ENCODE results near the gene CCL17. TPM values are rescaled to one million over a fixed set of nuclear protein-coding genes. Genes with fewer than 3 reads are reported as not detected.
A peak's percentile ranks its signal among the peaks of the same experiment; 100 is the strongest.

CCL17 gene
- total RNA-seq, 2 experiments from 2014 or later, result not detected

DNA sequence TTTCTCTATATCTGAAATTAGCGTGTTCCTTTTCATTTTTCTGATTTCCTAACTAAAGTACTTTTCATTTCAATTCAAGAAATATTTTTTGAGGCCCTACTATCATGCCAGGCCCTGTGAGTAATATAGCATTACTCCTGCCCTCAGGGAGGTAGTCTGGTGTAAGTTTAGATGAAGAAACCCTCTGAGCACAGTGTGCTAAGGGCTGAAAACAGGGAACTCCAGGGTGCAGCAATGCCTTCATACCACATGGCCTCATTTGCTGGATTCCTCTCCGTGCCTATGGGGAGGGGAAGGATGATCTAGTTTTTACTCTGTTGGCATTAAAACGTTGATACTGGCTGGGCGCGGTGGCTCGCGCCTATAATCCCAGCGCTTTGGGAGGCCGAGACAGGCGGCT is 47.5 kb downstream of the CCL17 start:
- no peaks in the 10 kb centered on the region for H3K9me3 Mint-ChIP-seq
- intact Hi-C loops (cut with micrococcal nuclease), result no loop called here
- DNase-seq, result no peak
- H3K4me3 Mint-ChIP-seq, result no peak overlapping the region
- no peak overlapping the region for H3K27ac Mint-ChIP-seq
- H3K4me1 Mint-ChIP-seq (ENCODE audit: low read depth), result peaks cover 17% of the 10 kb centered on the region
- peaks cover 22% of the 10 kb centered on the region for H3K36me3 Mint-ChIP-seq (ENCODE audit: low read depth)
- no peaks in the 10 kb centered on the region for H3K27me3 Mint-ChIP-seq (ENCODE audit: low read depth)
- CTCF ChIA-PET, result interaction anchor here (0.9 kb wide), 1 partner anchor 10 kb away, joined by 3 read pairs; the partner anchor contains the start of gene POLR2C

DNA sequence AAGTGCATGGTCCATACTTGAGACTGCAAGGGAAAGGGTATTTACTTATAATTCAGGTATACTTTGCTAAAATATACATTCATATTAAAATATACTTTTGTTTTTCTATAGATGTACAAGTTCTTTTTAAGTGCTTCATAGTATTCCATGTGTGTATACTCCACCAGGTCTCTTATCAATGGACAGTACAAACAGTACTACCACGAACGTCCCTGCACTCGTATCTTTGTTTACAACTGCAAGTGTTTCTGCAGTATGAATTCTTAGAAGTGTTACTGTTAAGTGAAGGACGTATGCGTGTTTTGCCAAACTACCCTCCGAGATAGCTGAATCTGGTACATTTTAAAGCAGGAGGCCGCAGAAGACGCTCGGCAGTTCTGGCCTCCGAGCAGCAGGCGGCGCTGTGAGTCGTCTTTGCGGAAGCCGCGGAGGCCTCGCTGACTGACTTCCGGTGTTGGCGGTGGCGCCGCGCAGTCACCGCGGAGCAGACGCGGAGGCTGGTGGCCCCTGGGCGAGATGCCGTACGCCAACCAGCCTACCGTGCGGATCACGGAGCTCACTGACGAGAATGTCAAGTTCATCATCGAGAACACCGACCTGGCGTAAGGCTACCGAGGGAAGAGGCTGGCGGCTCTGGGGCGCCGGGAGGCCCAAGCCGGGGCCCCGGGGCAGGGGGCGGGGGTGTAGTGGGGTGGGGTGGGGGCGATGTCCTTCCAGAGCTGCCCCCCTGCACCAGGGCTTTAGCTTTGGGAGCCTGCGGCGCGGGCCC is 57.8 kb downstream of the CCL17 start, which contains the start of gene POLR2C:
POLR2C (plus strand) TSS at position 471 of the 769 bp plus-strand sequence; CDS start at position 517, 46 bp downstream.
- intact Hi-C loops (cut with micrococcal nuclease), result loop anchor here (1.0 to 10.0 kb wide), 7 partner anchors 15 to 542 kb away; partner anchors contain the start of genes CIAPIN1, COQ9, DOK4 and KATNB1
- H3K4me1 Mint-ChIP-seq (ENCODE audit: low read depth), result peaks cover 30% of the 10 kb centered on the region
- H3K27ac Mint-ChIP-seq, result peak within 1 kb of the TSS; percentile 99
- peak; percentile 95 for DNase-seq
- H3K4me3 Mint-ChIP-seq, result peak within 1 kb of the TSS; percentile 100
- no peaks in the 10 kb centered on the region for H3K9me3 Mint-ChIP-seq
- H3K36me3 Mint-ChIP-seq (ENCODE audit: low read depth), result peaks cover 12% of the 10 kb centered on the region
- no peaks in the 10 kb centered on the region for H3K27me3 Mint-ChIP-seq (ENCODE audit: low read depth)
- CTCF ChIA-PET, result interaction anchor here (0.7 to 7.8 kb wide), 17 partner anchors 11 to 400 kb away, joined by 3 to 63 read pairs (median 4); partner anchors contain the start of genes ADGRG5, CCDC102A, CIAPIN1 and COQ9

DNA sequence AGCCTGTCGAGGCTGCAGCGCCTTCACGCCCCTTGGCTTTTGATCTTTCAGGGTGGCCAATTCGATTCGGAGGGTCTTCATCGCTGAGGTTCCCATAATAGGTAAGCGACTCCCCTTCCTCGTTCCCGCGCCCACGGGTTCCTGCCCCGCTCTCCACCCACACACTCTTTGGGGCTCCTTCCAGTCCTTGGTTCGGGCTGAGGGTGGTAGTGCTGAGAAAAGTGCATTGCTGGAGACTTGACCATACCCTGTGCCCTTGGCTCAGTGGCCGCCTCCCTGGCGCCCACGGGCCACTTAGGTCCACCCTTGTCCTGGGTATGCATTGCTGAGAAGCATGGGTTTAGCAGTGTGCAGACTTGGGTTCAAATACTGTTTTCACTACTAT is 58.4 kb downstream of the CCL17 start:
- no peak for DNase-seq
- intact Hi-C loops (cut with micrococcal nuclease), result loop anchor here (1.0 to 10.0 kb wide), 7 partner anchors 16 to 542 kb away; partner anchors contain the start of genes CIAPIN1, COQ9, DOK4 and KATNB1
- CTCF ChIA-PET, result interaction anchor here (0.7 to 7.8 kb wide), 13 partner anchors 11 to 329 kb away, joined by 3 to 63 read pairs (median 4); partner anchors contain the start of genes CIAPIN1 and COQ9
- Mint-ChIP-seq H3K9me3 (no peaks in the 10 kb centered on the region), H3K4me3 (peak overlapping the region; percentile 100), H3K4me1 (ENCODE audit: low read depth) (peaks cover 30% of the 10 kb centered on the region), H3K27me3 (ENCODE audit: low read depth) (no peaks in the 10 kb centered on the region), H3K27ac (peak overlapping the region; percentile 99), H3K36me3 (ENCODE audit: low read depth) (peaks cover 12% of the 10 kb centered on the region)

DNA sequence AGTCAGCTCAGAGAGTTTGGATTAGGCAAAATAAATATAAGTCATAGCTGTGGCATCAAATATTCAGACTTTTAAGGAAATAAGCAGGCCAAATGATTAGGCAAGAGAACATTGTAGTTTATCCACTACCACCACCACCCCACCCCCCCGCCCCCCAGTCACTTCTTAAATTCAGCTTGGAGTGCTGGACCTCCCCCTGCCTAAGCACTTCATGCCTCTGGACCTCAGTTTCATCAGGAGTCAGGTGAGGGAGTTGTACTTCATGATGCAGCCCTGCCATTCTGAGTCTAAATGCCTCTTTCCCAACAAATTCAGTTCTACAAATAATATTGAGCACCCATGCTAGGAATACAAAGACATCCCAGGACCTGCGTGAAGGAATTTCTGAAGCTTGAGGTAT is 60.0 kb downstream of the CCL17 start:
- Mint-ChIP-seq H3K36me3 (ENCODE audit: low read depth) (peaks cover 16% of the 10 kb centered on the region), H3K4me3 (no peak overlapping the region), H3K27me3 (ENCODE audit: low read depth) (no peaks in the 10 kb centered on the region), H3K4me1 (ENCODE audit: low read depth) (peaks cover 30% of the 10 kb centered on the region), H3K9me3 (no peaks in the 10 kb centered on the region), H3K27ac (no peak overlapping the region)
- intact Hi-C loops (cut with micrococcal nuclease), result loop anchor here (5.0 to 10.0 kb wide), 2 partner anchors 273 to 540 kb away; partner anchors contain the start of genes KATNB1, USB1 and ZNF319
- no peak for DNase-seq
- CTCF ChIA-PET, result interaction anchor here (1.0 to 7.8 kb wide), 5 partner anchors 9 to 57 kb away, joined by 3 to 63 read pairs (median 4); partner anchors contain the start of genes CIAPIN1 and COQ9

Other genes with a start within 250 kb of the CCL17 start
- 100 to 1,000 TPM; 106 to 110 TPM for gene PSME3IP1, start 218.7 kb upstream of the CCL17 start, total RNA-seq
- gene RSPRY1, start 218.4 kb upstream of the CCL17 start, total RNA-seq, result 10 to 100 TPM; 25.7 to 28.7 TPM
- 10 to 100 TPM; 11.0 to 11.2 TPM for gene ARL2BP, start 159.5 kb upstream of the CCL17 start, total RNA-seq
- gene PLLP, start 120.1 kb upstream of the CCL17 start, total RNA-seq, result under 1 TPM; 0.25 to 0.41 TPM
- gene CCL22, start 46.0 kb upstream of the CCL17 start, total RNA-seq, result 1 to 10 TPM in 1 of 2 experiments, under 1 TPM in 1; 0.72 to 1.0 TPM
- gene CX3CL1, start 32.3 kb upstream of the CCL17 start, total RNA-seq, result not detected
- 10 to 100 TPM; 29.5 to 31.0 TPM for gene CIAPIN1, start 42.6 kb downstream of the CCL17 start, total RNA-seq
- 10 to 100 TPM; 30.6 TPM for gene COQ9, start 42.7 kb downstream of the CCL17 start, total RNA-seq
- 10 to 100 TPM; 49.4 to 53.0 TPM for gene POLR2C, start 57.9 kb downstream of the CCL17 start, total RNA-seq
- gene DOK4, start 81.7 kb downstream of the CCL17 start, total RNA-seq, result 1 to 10 TPM; 5.0 to 6.2 TPM
- 1 to 10 TPM; 7.1 to 7.7 TPM for gene CCDC102A, start 131.8 kb downstream of the CCL17 start, total RNA-seq
- gene ADGRG5, start 137.9 kb downstream of the CCL17 start, total RNA-seq, result 1 to 10 TPM; 1.0 to 1.2 TPM
- gene ADGRG1, start 223.9 kb downstream of the CCL17 start, total RNA-seq, result 1 to 10 TPM in 1 of 2 experiments, under 1 TPM in 1; 0.93 to 1.0 TPM